ENCODE results near the gene STS. TPM values are rescaled to one million over a fixed set of nuclear protein-coding genes. Genes with fewer than 3 reads are reported as not detected.

The STS gene
- total RNA-seq, 1 experiment from 2014 or later: 3.3 TPM

DNA sequence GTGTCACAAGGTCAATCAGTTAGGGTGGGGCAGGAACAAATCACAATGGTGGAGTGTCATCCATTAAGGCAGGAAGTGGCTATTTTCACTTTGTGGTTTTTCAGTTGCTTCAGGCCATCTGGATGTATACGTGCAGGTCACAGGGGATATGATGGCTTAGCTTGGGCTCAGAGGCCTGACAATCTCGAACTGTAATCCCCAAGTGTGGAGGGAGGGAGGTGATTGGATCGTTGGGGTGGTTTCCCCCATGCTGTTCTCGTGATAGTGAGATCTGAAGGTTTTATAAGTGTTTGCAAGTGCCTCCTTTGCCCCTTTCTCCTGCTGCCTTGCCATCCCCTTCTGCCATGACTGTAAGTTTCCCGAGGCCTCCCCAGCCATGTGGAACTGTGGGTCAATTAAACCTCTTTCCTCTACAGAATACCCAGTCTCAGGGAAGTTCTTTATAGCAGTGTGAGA lies 36.7 kb upstream of the STS start:
- Histone ChIP-seq H3K36me3 (ENCODE audit: low read depth, low read length) (no peaks in the 10 kb centered on the region), H3K9me2 (replicated peaks; ENCODE audit: low read length) (no peaks in the 10 kb centered on the region), H3F3A (ENCODE audit: low read length, unreplicated experiment) (no peaks in the 10 kb centered on the region), H3K4me3 (ENCODE audit: low read length) (no peak overlapping the region), H3K79me2 (ENCODE audit: low read length) (0 out of 2 replicates have a peak, but pooled peaks cover 21% of the 10 kb centered on the region), H3K9ac (ENCODE audit: low read length) (no peak overlapping the region), H2AFZ (ENCODE audit: low read length) (no peak overlapping the region), H3K4me2 (ENCODE audit: low read length) (no peak overlapping the region), H3K27me3 (ENCODE audit: low read length) (no peaks in the 10 kb centered on the region), H3K27ac (ENCODE audit: low read length) (peak overlapping the region; percentile 59), H4K20me1 (ENCODE audit: low read length) (no peaks in the 10 kb centered on the region), H3K4me1 (ENCODE audit: insufficient read depth, low read length) (peaks cover 15% of the 10 kb centered on the region), H3K9me3 (ENCODE audit: low read length) (no peaks in the 10 kb centered on the region)
- CTCF ChIA-PET: no interaction called here
- DNase-seq (peak; percentile 52), ATAC-seq (peak; percentile 27; the same call in 1 of the 2 replicates)
- TF ChIP-seq EZH2phosphoT487 (IDR thresholded peaks at IDR 0.05; ENCODE audit: borderline replicate concordance, low read length): no peak
- no peak for TF ChIP-seq EZH2 (IDR thresholded peaks at IDR 0.05; ENCODE audit: low read length, unreplicated experiment)
- TF ChIP-seq, protein P1, sequence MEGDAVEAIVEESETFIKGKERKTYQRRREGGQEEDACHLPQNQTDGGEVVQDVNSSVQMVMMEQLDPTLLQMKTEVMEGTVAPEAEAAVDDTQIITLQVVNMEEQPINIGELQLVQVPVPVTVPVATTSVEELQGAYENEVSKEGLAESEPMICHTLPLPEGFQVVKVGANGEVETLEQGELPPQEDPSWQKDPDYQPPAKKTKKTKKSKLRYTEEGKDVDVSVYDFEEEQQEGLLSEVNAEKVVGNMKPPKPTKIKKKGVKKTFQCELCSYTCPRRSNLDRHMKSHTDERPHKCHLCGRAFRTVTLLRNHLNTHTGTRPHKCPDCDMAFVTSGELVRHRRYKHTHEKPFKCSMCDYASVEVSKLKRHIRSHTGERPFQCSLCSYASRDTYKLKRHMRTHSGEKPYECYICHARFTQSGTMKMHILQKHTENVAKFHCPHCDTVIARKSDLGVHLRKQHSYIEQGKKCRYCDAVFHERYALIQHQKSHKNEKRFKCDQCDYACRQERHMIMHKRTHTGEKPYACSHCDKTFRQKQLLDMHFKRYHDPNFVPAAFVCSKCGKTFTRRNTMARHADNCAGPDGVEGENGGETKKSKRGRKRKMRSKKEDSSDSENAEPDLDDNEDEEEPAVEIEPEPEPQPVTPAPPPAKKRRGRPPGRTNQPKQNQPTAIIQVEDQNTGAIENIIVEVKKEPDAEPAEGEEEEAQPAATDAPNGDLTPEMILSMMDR (conservative IDR thresholded peaks at IDR 0.05; ENCODE audit: low read depth, low read length): no peak
- no TSS peak for BruUV-seq (replicated peaks)
- POLR2A ChIA-PET (ENCODE audit: unreplicated experiment): no interaction called here
- intact Hi-C loops (cut with micrococcal nuclease): no loop called here

DNA sequence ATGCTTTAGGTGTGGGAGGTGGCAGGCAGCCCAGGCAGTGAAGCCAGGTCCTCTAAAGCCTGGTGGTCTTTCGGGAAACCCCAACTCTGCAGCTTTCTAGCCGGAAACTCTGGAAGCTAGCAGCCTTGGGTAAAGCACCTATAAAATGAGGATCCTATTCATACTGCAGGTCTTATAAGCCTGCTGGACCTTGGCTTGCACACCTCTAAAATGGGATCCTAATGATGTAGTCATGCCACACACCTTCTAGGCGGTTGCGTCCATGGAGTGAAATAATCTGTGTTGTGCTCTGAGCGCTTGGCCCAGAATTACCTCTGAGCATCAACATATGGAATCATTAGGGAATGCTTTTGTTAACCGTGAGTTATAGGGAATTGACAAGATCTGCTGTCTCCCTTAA lies 36.0 kb upstream of the STS start:
- intact Hi-C loops (cut with micrococcal nuclease): no loop called here
- TF ChIP-seq, protein P1 (conservative IDR thresholded peaks at IDR 0.05; ENCODE audit: low read depth, low read length): no peak
- TF ChIP-seq EZH2phosphoT487 (IDR thresholded peaks at IDR 0.05; ENCODE audit: borderline replicate concordance, low read length) (no peak), EZH2 (IDR thresholded peaks at IDR 0.05; ENCODE audit: low read length, unreplicated experiment) (no peak)
- Histone ChIP-seq H3K36me3 (ENCODE audit: low read depth, low read length) (no peaks in the 10 kb centered on the region), H3K9me2 (replicated peaks; ENCODE audit: low read length) (no peaks in the 10 kb centered on the region), H3K79me2 (ENCODE audit: low read length) (0 out of 2 replicates have a peak, but pooled peaks cover 27% of the 10 kb centered on the region), H3K27me3 (ENCODE audit: low read length) (no peaks in the 10 kb centered on the region), H3K9ac (ENCODE audit: low read length) (no peak overlapping the region), H3F3A (ENCODE audit: low read length, unreplicated experiment) (no peaks in the 10 kb centered on the region), H3K4me1 (ENCODE audit: insufficient read depth, low read length) (peaks cover 15% of the 10 kb centered on the region), H4K20me1 (ENCODE audit: low read length) (no peaks in the 10 kb centered on the region), H3K27ac (ENCODE audit: low read length) (no peak overlapping the region), H3K9me3 (ENCODE audit: low read length) (no peaks in the 10 kb centered on the region), H2AFZ (ENCODE audit: low read length) (no peak overlapping the region), H3K4me3 (ENCODE audit: low read length) (no peak overlapping the region), H3K4me2 (ENCODE audit: low read length) (no peak overlapping the region)
- ChIA-PET POLR2A (ENCODE audit: unreplicated experiment) (no interaction called here), CTCF (no interaction called here)
- DNase-seq (no peak), ATAC-seq (no peak)
- BruUV-seq (replicated peaks): no TSS peak

DNA sequence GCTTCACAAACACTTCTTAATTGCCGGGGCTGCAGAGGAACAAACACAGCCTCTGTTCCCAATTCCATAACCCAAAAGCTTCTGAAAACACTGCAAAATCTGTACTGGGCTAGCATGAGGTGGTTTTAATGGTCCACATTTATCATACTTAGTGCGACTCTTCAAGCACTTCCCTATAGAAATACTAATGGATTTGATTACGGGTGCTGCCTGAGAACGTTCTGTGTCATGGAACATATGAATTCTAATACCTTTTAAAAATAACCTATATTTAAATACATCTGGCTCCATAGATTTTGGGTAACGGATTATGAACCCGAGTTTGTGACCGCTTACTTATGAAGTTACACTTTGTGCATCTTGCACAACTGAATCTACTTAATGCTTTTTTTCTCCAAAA lies 35.4 kb upstream of the STS start:
- no peaks in the 10 kb centered on the region for H3K9me2 ChIP-seq (replicated peaks; ENCODE audit: low read length)
- H3K36me3 ChIP-seq (ENCODE audit: low read depth, low read length): no peaks in the 10 kb centered on the region
- POLR2A ChIA-PET (ENCODE audit: unreplicated experiment): no interaction called here
- ATAC-seq (no peak), DNase-seq (no peak)
- BruUV-seq (replicated peaks): no TSS peak
- H3K4me3 ChIP-seq (ENCODE audit: low read length): no peak overlapping the region
- H2AFZ ChIP-seq (ENCODE audit: low read length): no peak overlapping the region
- TF ChIP-seq, protein P1 (conservative IDR thresholded peaks at IDR 0.05; ENCODE audit: low read depth, low read length): no peak
- no peak for TF ChIP-seq EZH2phosphoT487 (IDR thresholded peaks at IDR 0.05; ENCODE audit: borderline replicate concordance, low read length)
- TF ChIP-seq EZH2 (IDR thresholded peaks at IDR 0.05; ENCODE audit: low read length, unreplicated experiment): no peak
- CTCF ChIA-PET: no interaction called here
- no peaks in the 10 kb centered on the region for H3F3A ChIP-seq (ENCODE audit: low read length, unreplicated experiment)
- intact Hi-C loops (cut with micrococcal nuclease): no loop called here
- no peaks in the 10 kb centered on the region for H3K9me3 ChIP-seq (ENCODE audit: low read length)
- peaks cover 33% of the 10 kb centered on the region; the same call in 1 of the 2 replicates for H3K79me2 ChIP-seq (ENCODE audit: low read length)
- H4K20me1 ChIP-seq (ENCODE audit: low read length): no peaks in the 10 kb centered on the region
- no peak overlapping the region for H3K9ac ChIP-seq (ENCODE audit: low read length)
- H3K27ac ChIP-seq (ENCODE audit: low read length): no peak overlapping the region
- H3K4me2 ChIP-seq (ENCODE audit: low read length): no peak overlapping the region
- peaks cover 15% of the 10 kb centered on the region for H3K4me1 ChIP-seq (ENCODE audit: insufficient read depth, low read length)
- no peaks in the 10 kb centered on the region for H3K27me3 ChIP-seq (ENCODE audit: low read length)
